HL-60 (cell line): ENCODE data around the gene ANKRD33.

ENCODE experiments used
- DNase-seq, 2 experiments: peaks; one replicate each; pipeline ENCODE4 v3.0.0-alpha.2; 2010 to 2020; ENCODE audit warnings: low read depth in 1 of 2, low spot score in 1 of 2
- H3K27ac ChIP-seq: fragments of 250-450 bp; sonication (Bioruptor Pico); replicated peaks from 2 replicates; pipeline ENCODE4 v1.5.1; 2020; ENCODE audit warnings: mild to moderate bottlenecking, moderate library complexity
- H3K27me3 ChIP-seq: fragments of 250-450 bp; sonication (Bioruptor Pico); 2 replicates; pipeline ENCODE4 v1.5.1; 2021; ENCODE audit warnings: mild to moderate bottlenecking, moderate library complexity; ENCODE audit not compliant: insufficient read depth, poor library complexity, severe bottlenecking
- H3K4me3 ChIP-seq: replicated peaks from 2 replicates; pipeline ENCODE4 v1.5.1; 2011; ENCODE audit warnings: mild to moderate bottlenecking, control low read depth, low read length; ENCODE audit not compliant: insufficient read depth
- CTCF ChIP-seq: IDR thresholded peaks from one replicate; pipeline ENCODE4 v1.5.1; 2011; ENCODE audit warnings: low read length, control low read depth, inconsistent platforms; ENCODE audit not compliant: insufficient read depth
- GABPA ChIP-seq: IDR thresholded peaks from 2 replicates; pipeline ENCODE4 v1.6.1; 2012; ENCODE audit warnings: low read depth
- POLR2AphosphoS5 ChIP-seq: IDR thresholded peaks from 2 replicates; pipeline ENCODE4 v1.6.1; 2012; ENCODE audit warnings: low read depth
- REST ChIP-seq: IDR thresholded peaks from 2 replicates; pipeline ENCODE4 v1.6.1; 2012; ENCODE audit warnings: low read depth; ENCODE audit not compliant: insufficient replicate concordance
- SPI1 ChIP-seq: IDR thresholded peaks from 2 replicates; pipeline ENCODE4 v1.6.1; 2012; ENCODE audit warnings: low read depth, mild to moderate bottlenecking, borderline replicate concordance

The ANKRD33 gene

GRCh38 chr12:51870504-51870903, 17.4 kb upstream of the ANKRD33 start:
- Histone ChIP-seq H3K4me3 (no peak overlapping the region), H3K27me3 (peaks cover 9% of the 10 kb centered on the region), H3K27ac (no peak overlapping the region)
- DNase-seq: no peak
- no peak for TF ChIP-seq SPI1
- no peak for TF ChIP-seq REST
- no peak for TF ChIP-seq GABPA
- no peak for TF ChIP-seq POLR2AphosphoS5
- TF ChIP-seq CTCF: no peak

- H3K27me3 ChIP-seq: peaks cover 9% of the 10 kb centered on the region
- no peak overlapping the region for H3K4me3 ChIP-seq
- TF ChIP-seq POLR2AphosphoS5: no peak
- no peak for TF ChIP-seq GABPA
- TF ChIP-seq CTCF: no peak
- TF ChIP-seq REST: no peak
- no peak for TF ChIP-seq SPI1
- H3K27ac ChIP-seq: no peak overlapping the region
- peak; percentile 47 to 55 for DNase-seq
Observed at GRCh38 chr12:51871126-51871525, 16.8 kb upstream of the ANKRD33 start.

GRCh38 chr12:51871918-51872688, 15.8 kb upstream of the ANKRD33 start:
- no peak overlapping the region for H3K27ac ChIP-seq
- no peak overlapping the region for H3K4me3 ChIP-seq
- TF ChIP-seq GABPA: no peak
- TF ChIP-seq POLR2AphosphoS5: no peak
- TF ChIP-seq SPI1: no peak
- TF ChIP-seq CTCF: no peak
- no peak for TF ChIP-seq REST
- no peak for DNase-seq
- H3K27me3 ChIP-seq: peaks cover 9% of the 10 kb centered on the region
